ENCODE data around the gene PRKAG2.
"Not testable (repeated sequence)": the region's sequence is repeated elsewhere in the genome, so short reads cannot be mapped to it uniquely, and the experiment has no call there.

The PRKAG2 gene

GRCh38 chr7:151797667-151798307 lies 79.1 kb downstream of the PRKAG2 start:
- not testable (repeated sequence) for DNase-seq

- no peak for DNase-seq
Observed at GRCh38 chr7:151796871-151797537, 79.9 kb downstream of the PRKAG2 start.

- no peak for DNase-seq
Observed at GRCh38 chr7:151796091-151796870, 80.6 kb downstream of the PRKAG2 start.

GRCh38 chr7:151795168-151795811 lies 81.6 kb downstream of the PRKAG2 start:
- peak; percentile 75 to 82 for DNase-seq

GRCh38 chr7:151794508-151795167 lies 82.3 kb downstream of the PRKAG2 start:
- DNase-seq: no peak

GRCh38 chr7:151793991-151794507 lies 82.9 kb downstream of the PRKAG2 start:
- DNase-seq: no peak

- DNase-seq: no peak
Observed at GRCh38 chr7:151793531-151793951, 83.4 kb downstream of the PRKAG2 start.

GRCh38 chr7:151792636-151793035 lies 84.3 kb downstream of the PRKAG2 start:
- DNase-seq: no peak

GRCh38 chr7:151792086-151792485 lies 84.8 kb downstream of the PRKAG2 start:
- no peak for DNase-seq

GRCh38 chr7:151790830-151791620 lies 85.9 kb downstream of the PRKAG2 start:
- DNase-seq: no peak

GRCh38 chr7:151790095-151790829 lies 86.7 kb downstream of the PRKAG2 start:
- DNase-seq: no peak

GRCh38 chr7:151789380-151789947 lies 87.5 kb downstream of the PRKAG2 start:
- DNase-seq: no peak

- DNase-seq: no peak
Observed at GRCh38 chr7:151787348-151787747, 89.6 kb downstream of the PRKAG2 start.

GRCh38 chr7:151786936-151787335 lies 90.0 kb downstream of the PRKAG2 start:
- DNase-seq: no peak

- DNase-seq: no peak
Observed at GRCh38 chr7:151786241-151786640, 90.7 kb downstream of the PRKAG2 start.

GRCh38 chr7:151785681-151785965 lies 91.3 kb downstream of the PRKAG2 start:
- DNase-seq: no peak

- DNase-seq: no peak
Observed at GRCh38 chr7:151784853-151785680, 91.8 kb downstream of the PRKAG2 start.

- no peak for DNase-seq
Observed at GRCh38 chr7:151783958-151784575, 92.8 kb downstream of the PRKAG2 start.
